Measurements from ENCODE around the gene NUSAP1.
A peak's percentile ranks its signal among the peaks of the same experiment; 100 is the strongest.
"Not testable (repeated sequence)": the region's sequence is repeated elsewhere in the genome, so short reads cannot be mapped to it uniquely, and the experiment has no call there.

NUSAP1 gene

DNA sequence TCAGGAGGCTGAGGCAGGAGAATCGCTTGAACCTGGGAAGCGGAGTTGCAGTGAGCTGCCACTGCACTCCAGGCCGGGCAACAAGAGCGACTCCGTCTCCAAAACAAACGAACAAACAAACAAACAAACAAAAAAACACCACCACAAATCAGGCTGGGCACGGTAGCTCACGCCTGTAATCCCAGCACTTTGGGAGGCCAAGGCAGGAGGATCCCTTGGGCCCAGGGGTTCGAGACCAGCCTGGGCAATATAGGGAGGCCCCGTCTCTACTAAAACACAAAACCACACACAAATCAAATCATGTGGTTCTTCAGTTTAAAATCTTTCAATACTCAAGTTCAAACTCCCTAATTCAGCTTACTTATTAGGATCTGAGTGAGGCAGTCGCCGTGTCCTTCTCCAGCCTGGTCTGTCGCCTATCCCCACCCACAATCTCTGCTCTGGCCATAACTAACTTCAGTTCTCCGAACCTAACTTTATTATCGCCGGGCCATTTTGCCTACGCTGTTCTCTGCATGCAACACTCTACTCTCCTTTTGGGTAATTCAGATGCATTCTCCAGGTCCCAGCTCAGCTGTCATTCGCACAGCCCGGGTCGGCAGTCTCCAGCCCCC is 83.6 kb downstream of the NUSAP1 start:
- DNase-seq: no peak

DNA sequence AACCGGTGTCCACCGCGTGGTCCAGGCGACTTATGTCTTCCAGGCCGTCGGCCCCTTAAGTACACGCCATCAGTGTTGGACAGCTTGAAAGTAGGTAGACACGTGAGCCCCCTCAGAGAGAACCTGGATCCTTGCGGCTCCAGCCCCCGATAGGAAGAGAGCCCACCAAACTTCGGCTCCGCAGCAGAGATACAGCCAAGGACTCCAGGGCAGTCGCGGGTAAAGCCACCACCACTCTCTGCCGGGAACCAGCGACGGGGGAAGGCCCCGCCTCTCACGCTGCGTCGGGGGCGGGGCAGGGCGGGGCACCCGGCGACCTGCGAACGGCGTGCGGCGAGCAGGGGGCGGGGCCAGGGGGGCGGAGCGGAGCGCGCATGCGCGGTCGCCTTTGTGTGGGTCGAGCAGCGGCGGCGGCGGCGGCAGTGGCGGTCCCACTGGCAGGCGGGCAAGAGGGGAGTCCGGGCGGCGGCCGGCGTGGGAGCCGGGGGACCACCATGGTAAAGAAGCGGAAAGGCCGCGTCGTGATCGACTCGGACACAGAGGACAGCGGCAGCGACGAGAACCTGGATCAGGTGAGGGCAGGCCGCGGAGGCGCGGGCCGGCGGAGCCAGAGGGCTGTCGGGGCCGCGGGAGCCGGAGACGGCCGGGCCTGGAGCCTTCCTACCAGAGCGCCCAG is 84.2 kb downstream of the NUSAP1 start, which contains the start of gene RTF1:
RTF1 (plus strand) TSS at position 354 of the 676 bp plus-strand sequence; CDS start at position 375, 21 bp downstream.
- peak; percentile 96 for DNase-seq

DNA sequence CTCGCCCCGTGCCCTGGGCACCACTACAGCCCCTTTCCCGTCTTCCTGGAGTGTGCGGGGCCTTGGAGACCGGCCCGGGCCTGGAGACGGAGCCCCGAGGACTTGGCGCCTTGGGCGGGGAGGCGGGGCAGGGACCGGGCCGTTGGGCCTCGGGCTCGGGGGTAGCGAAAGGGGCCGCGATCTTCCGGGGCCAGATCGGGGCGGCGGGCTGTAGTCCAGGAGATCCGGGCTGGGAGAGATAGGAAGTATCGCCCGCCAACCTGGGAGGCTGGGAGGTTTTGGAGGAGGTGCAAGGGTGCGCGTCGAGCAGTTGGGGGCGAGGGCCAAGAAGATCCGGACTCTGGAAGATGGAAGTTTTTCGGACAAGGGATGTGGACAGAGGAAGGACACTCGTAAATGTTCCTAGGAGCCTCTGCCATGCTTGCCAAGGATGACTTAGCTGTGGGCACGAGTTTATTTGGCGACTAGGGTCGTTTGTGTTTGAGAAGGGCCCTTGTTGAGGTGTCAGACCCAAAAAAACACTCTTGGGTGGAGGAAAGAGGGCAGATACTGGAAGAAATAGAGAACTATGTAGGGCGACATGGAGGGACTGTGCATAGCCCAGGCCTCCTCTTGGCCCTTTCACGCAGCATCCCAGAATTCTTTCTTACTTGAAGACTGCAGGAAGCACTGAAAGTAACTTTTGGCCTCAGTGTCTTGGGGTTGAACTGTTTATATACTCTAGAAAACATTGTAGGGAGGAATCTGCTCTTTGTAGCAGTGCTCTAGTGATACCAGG is 84.9 kb downstream of the NUSAP1 start:
- no peak for DNase-seq

DNA sequence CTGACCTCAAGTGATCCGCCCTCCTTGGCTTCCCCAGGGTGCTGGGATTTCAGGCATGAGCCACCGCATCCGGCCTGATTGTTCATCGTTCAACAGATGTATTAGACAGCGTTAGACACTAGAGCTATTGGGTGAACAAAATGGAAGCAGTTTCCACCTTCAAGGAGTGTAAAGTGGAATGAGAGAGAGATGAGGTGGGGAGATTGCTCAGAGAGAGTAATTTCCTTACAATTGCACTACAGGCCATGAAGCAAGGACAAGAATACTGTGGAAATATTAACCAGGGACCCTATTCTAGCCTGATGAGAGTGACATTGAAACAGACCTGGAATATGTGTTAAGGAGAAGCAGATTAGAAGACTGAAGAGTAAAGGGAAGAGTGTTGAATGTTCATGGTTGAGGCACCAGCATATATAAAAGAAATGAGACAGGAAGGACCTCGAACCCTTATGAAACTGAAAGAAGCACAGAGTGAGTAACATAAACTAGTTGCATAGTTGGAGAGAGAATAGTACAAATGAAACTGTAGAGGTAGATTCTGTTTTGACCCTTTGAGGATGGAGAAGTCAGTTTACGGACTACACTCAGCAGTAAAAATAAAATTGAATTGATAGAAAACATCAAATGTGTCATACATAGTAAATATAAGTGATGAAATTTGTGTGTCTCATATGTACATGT is 91.4 kb downstream of the NUSAP1 start:
- DNase-seq: no peak

DNA sequence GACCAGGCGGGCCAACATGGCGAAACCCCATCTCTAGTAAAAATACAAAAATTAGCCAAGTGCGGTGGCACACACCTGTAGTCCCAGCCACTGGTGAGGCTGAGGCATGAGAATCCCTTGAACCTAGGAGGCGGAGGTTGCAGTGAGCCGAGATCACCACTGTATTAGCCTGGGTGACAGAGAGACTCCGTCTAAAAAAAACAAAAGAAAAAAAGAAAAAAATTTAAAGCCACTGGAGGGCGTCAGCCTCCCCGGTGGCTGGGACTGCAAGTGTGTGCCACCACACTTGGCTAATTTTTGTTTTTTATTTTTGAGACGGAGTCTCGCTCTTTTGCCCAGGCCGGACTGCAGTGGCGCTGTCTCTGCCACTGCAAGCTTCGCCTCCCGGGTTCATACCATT is 92.1 kb downstream of the NUSAP1 start:
- no peak for DNase-seq

DNA sequence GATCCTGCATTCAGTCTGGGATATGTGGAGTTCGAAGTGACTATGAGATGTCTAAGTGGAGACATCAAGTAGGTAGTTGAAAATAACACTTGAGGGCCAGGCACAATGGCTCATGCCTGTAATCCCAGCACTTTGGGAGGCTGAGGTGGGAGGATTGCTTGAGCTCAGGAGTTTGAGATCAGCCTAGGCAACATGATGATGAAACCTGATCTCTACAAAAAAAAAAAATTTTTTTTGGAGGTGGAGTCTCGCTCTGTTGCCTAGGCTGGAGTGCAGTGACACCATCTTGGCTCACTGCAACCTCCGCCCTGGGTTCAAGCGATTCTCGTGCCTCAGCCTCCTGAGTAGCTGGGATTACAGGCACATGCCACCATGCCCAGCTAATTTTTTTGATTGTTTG is 93.2 kb downstream of the NUSAP1 start:
- not testable (repeated sequence) for DNase-seq

DNA sequence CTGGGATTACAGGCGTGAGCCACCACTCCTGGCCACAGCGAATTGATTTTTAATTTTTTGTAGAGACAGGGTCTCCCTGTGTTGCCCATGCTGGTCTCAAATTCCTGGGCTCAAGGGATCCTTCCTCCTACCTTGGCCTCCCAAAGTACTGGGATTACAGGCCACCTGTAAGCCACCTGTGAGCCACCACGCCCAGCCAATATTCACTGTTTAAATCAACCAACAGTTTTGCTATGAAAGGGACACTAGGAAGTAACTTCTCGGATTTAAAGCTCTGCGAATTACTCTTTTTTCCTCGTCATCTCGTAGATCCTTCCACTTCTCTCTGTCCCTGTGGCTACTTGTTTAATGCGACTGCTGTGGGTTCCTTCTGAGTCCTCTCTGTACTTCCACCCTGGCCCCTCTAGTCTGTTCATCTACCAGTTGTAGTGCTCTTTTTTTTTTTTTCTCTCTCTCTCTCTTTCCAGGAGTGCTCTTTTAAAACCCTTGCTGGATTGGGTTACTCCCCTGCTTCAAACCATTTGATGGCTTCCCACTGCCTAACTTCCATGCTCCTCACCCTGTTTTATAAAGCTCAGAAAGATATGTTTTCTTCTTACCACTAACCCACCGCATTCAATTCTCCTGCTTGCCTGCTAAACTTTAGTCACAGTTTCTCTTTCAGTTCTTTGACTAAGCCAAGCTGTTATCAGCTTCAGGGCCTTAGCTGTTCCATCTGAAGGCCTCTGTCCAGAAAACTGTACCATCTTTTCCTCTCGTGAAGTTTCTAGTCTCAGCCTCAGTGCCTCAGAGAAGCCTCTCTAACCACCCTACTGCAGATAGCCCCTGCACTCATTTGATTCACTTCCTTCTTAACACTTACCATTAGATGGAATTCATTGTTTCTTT is 96.6 kb downstream of the NUSAP1 start:
- peak; percentile 22 for DNase-seq
